Pulmonary artery endothelial cell (primary cell): ENCODE data around the gene SURF6. TPM values are rescaled to one million over a fixed set of nuclear protein-coding genes. Genes with fewer than 3 reads are reported as not detected.
"Not testable (repeated sequence)": the region's sequence is repeated elsewhere in the genome, so short reads cannot be mapped to it uniquely, and the experiment has no call there.

ENCODE experiments used
- DNase-seq: peaks from one replicate; pipeline ENCODE4 v3.0.0-alpha.2; 2011; ENCODE audit warnings: low read depth, low spot score
- total RNA-seq: library from RNA; depleted of rRNA; stranded (reverse); fragments of >200 nt; gene quantifications from 2 replicates; pipeline ENCODE4 v1.2.3, GENCODE V29; 2014

Gene SURF6
- total RNA-seq, 1 donor from 2014 or later: 12.8 TPM

- not testable (repeated sequence) for DNase-seq
Measured at GRCh38 chr9:133329306-133330156, 6.5 kb downstream of the SURF6 start.

GRCh38 chr9:133327834-133328484 lies 8.0 kb downstream of the SURF6 start:
- no peak for DNase-seq

- DNase-seq: not testable (repeated sequence)
Measured at GRCh38 chr9:133327021-133327420, 9.0 kb downstream of the SURF6 start.

GRCh38 chr9:133323991-133324703 lies 11.8 kb downstream of the SURF6 start:
- no peak for DNase-seq

GRCh38 chr9:133323211-133323610 lies 12.8 kb downstream of the SURF6 start:
- no peak for DNase-seq

GRCh38 chr9:133322701-133323100 lies 13.3 kb downstream of the SURF6 start:
- no peak for DNase-seq

- DNase-seq: no peak
Measured at GRCh38 chr9:133321411-133321935, 14.5 kb downstream of the SURF6 start.

GRCh38 chr9:133320421-133320881 lies 15.5 kb downstream of the SURF6 start:
- DNase-seq: no peak

GRCh38 chr9:133317551-133317950 lies 18.4 kb downstream of the SURF6 start:
- DNase-seq: not testable (repeated sequence)

GRCh38 chr9:133315997-133316396 lies 20.0 kb downstream of the SURF6 start:
- DNase-seq: no peak

- DNase-seq: no peak
Measured at GRCh38 chr9:133309608-133310007, 26.4 kb downstream of the SURF6 start.

- no peak for DNase-seq
Measured at GRCh38 chr9:133307301-133307700, 28.7 kb downstream of the SURF6 start.

GRCh38 chr9:133306242-133307204 lies 29.5 kb downstream of the SURF6 start:
- DNase-seq: no peak

- no peak for DNase-seq
Measured at GRCh38 chr9:133305731-133306130, 30.3 kb downstream of the SURF6 start.

- DNase-seq: no peak
Measured at GRCh38 chr9:133304477-133305377, 31.3 kb downstream of the SURF6 start.

GRCh38 chr9:133304158-133304470 lies 31.9 kb downstream of the SURF6 start:
- DNase-seq: no peak

GRCh38 chr9:133303266-133304157 lies 32.5 kb downstream of the SURF6 start:
- no peak for DNase-seq
